IMR-90 (cell line): ENCODE data around the gene PRKD1. TPM values are rescaled to one million over a fixed set of nuclear protein-coding genes. Genes with fewer than 3 reads are reported as not detected.

Experiments used
- ATAC-seq: fragments of 200-7000 bp; cut with Tn5 transposase; 2 replicates; pipeline ENCODE4 v1.9.1; 2020; ENCODE audit warnings: low read depth, mild to moderate bottlenecking, moderate library complexity
- BruUV-seq: library from RNA; stranded (reverse); fragments of 400-500 nt; replicated peaks from 2 replicates; lab custom pipeline; 2021; lab: Mats Ljungman, UMichigan
- CTCF ChIA-PET: fragments of 300-600 bp; formaldehyde crosslinking; extraction: SDS; loops from one replicate; lab custom pipeline; 2021; ENCODE audit warnings: antibody characterized with exemption; lab: Yijun Ruan, JAX
- POLR2A ChIA-PET: fragments of 300-600 bp; sonication (Branson Sonifier 250); formaldehyde crosslinking; loops from one replicate; lab custom pipeline; 2022; ENCODE audit warnings: antibody characterized with exemption; ENCODE audit not compliant: unreplicated experiment; lab: Charles Lee
- DNase-seq: peaks from one replicate; pipeline ENCODE4 v3.0.0; 2013
- H2AFZ ChIP-seq: replicated peaks from 2 replicates; pipeline ENCODE3; 2013; ENCODE audit warnings: low read length, mild to moderate bottlenecking; ENCODE audit not compliant: poor library complexity
- H2AK5ac ChIP-seq: 2 replicates; pipeline ENCODE4 v1.6.1; 2013; ENCODE audit warnings: low read depth, low read length, inconsistent platforms
- H2AK9ac ChIP-seq: replicated peaks from 2 replicates; pipeline ENCODE3; 2013; ENCODE audit warnings: mild to moderate bottlenecking, low read depth, low read length, moderate library complexity; ENCODE audit not compliant: poor library complexity
- H2BK120ac ChIP-seq: 2 replicates; pipeline ENCODE4 v1.6.1; 2013; ENCODE audit warnings: low read depth, low read length, inconsistent platforms
- H2BK15ac ChIP-seq: 3 replicates; pipeline ENCODE4 v1.6.1; 2013; ENCODE audit warnings: low read depth, low read length, inconsistent platforms
- H2BK20ac ChIP-seq: 2 replicates; pipeline ENCODE4 v1.6.1; 2013; ENCODE audit warnings: low read depth, mild to moderate bottlenecking, inconsistent platforms, low read length, moderate library complexity
- H2BK5ac ChIP-seq: 2 replicates; pipeline ENCODE4 v1.6.1; 2013; ENCODE audit warnings: mild to moderate bottlenecking, low read depth, low read length, inconsistent platforms; ENCODE audit not compliant: poor library complexity, severe bottlenecking
- H3K14ac ChIP-seq: replicated peaks from 2 replicates; pipeline ENCODE4 v1.6.1; 2013; ENCODE audit warnings: low read depth, low read length, inconsistent platforms
- H3K18ac ChIP-seq: 2 replicates; pipeline ENCODE4 v1.6.1; 2013; ENCODE audit warnings: low read depth, low read length, control low read depth
- H3K23ac ChIP-seq: 2 replicates; pipeline ENCODE4 v1.6.1; 2013; ENCODE audit warnings: low read depth, low read length, inconsistent platforms
- H3K27ac ChIP-seq: 2 replicates; pipeline ENCODE4 v1.5.1; 2013; ENCODE audit warnings: mild to moderate bottlenecking, control low read depth, low read length; ENCODE audit not compliant: insufficient read depth
- H3K27me3 ChIP-seq: 2 replicates; pipeline ENCODE4 v1.6.1; 2013; ENCODE audit warnings: low read length; ENCODE audit not compliant: control insufficient read depth, insufficient read depth
- H3K36me3 ChIP-seq: 2 replicates; pipeline ENCODE4 v1.6.1; 2013; ENCODE audit warnings: low read length, mixed read lengths; ENCODE audit not compliant: control insufficient read depth, insufficient read depth
- H3K4ac ChIP-seq: 2 replicates; pipeline ENCODE4 v1.6.1; 2013; ENCODE audit warnings: low read depth, low read length, inconsistent platforms
- H3K4me1 ChIP-seq: 2 replicates; pipeline ENCODE4 v1.6.1; 2013; ENCODE audit warnings: low read length, mixed read lengths; ENCODE audit not compliant: control insufficient read depth, insufficient read depth
- H3K4me2 ChIP-seq: 2 replicates; pipeline ENCODE4 v1.6.1; 2013; ENCODE audit warnings: low read depth, mild to moderate bottlenecking, control low read depth, low read length, moderate library complexity
- H3K4me3 ChIP-seq: 2 replicates; pipeline ENCODE4 v1.5.1; 2013; ENCODE audit warnings: low read depth, mild to moderate bottlenecking, control low read depth, low read length, moderate library complexity; ENCODE audit not compliant: insufficient read depth
- H3K56ac ChIP-seq: 2 replicates; pipeline ENCODE4 v1.6.1; 2013; ENCODE audit warnings: low read length, inconsistent platforms; ENCODE audit not compliant: insufficient read depth; ENCODE audit errors: extremely low read depth
- H3K79me1 ChIP-seq, 2 experiments: 2 replicates each; pipeline ENCODE4 v1.6.1; 2013; ENCODE audit warnings: low read length in 2 of 2, inconsistent platforms in 1 of 2, low read depth in 1 of 2
- H3K9ac ChIP-seq: 2 replicates; pipeline ENCODE4 v1.6.1; 2013; ENCODE audit warnings: low read depth, low read length, control low read depth
- H3K9me1 ChIP-seq: 2 replicates; pipeline ENCODE4 v1.6.1; 2013; ENCODE audit warnings: low read length, inconsistent platforms; ENCODE audit not compliant: insufficient read depth
- H3K9me3 ChIP-seq: 2 replicates; pipeline ENCODE4 v1.6.1; 2013; ENCODE audit warnings: low read length; ENCODE audit not compliant: control insufficient read depth, insufficient read depth
- H4K20me1 ChIP-seq: 2 replicates; pipeline ENCODE4 v1.6.1; 2013; ENCODE audit warnings: low read length, inconsistent platforms; ENCODE audit not compliant: insufficient read depth
- H4K5ac ChIP-seq: 2 replicates; pipeline ENCODE4 v1.6.1; 2013; ENCODE audit warnings: mild to moderate bottlenecking, low read depth, low read length, control low read depth
- H4K8ac ChIP-seq, 2 experiments: 2 replicates each; pipeline ENCODE4 v1.6.1; 2013; ENCODE audit warnings: low read depth in 2 of 2, low read length in 2 of 2, control low read depth in 1 of 2, inconsistent platforms in 1 of 2
- H4K91ac ChIP-seq: 2 replicates; pipeline ENCODE4 v1.6.1; 2013; ENCODE audit warnings: low read depth, low read length, inconsistent platforms; ENCODE audit not compliant: insufficient read depth
- MAZ ChIP-seq: IDR thresholded peaks from 2 replicates; pipeline ENCODE4 v1.6.1; 2012; ENCODE audit warnings: low read depth, mild to moderate bottlenecking, low read length, improper control_type of control experiment, moderate library complexity, borderline replicate concordance
- NFE2L2 ChIP-seq: fragments of 150-350 bp; IDR thresholded peaks from 2 replicates; pipeline ENCODE4 v1.6.1; 2016; ENCODE audit warnings: low read depth, mild to moderate bottlenecking, low read length
- RCOR1 ChIP-seq: IDR thresholded peaks from 2 replicates; pipeline ENCODE4 v1.6.1; 2012; ENCODE audit warnings: mild to moderate bottlenecking, low read length, improper control_type of control experiment; ENCODE audit not compliant: insufficient replicate concordance
- dilution Hi-C: fragments of 300-500 bp; cut with HindIII; formaldehyde crosslinking; loops from one replicate; pipeline ENCODE4 v1.14.3; 2018; ENCODE audit warnings: low sequenced_read_pairs; ENCODE audit not compliant: unreplicated experiment
- in situ Hi-C: fragments of 300-500 bp; cut with MboI; formaldehyde crosslinking; loops from 3 replicates; pipeline ENCODE4 v1.14.3; 2019; ENCODE audit warnings: low sequenced_read_pairs, inconsistent platforms, mixed read lengths
- intact Hi-C: fragments of 100-400 bp; cut with micrococcal nuclease; formaldehyde crosslinking; loops from 2 replicates; pipeline ENCODE4 v1.10.0; 2022
- polyA plus RNA-seq, 3 experiments: library from polyadenylated mRNA; depleted of rRNA; stranded (reverse); fragments of >200 nt; gene quantifications; 2 replicates each; pipeline ENCODE4 v1.2.3, GENCODE V29; 2012; ENCODE audit warnings: low replicate concordance in 1 of 3
- total RNA-seq: library from RNA; depleted of rRNA; stranded (reverse); fragments of >200 nt; gene quantifications from 2 replicates; pipeline ENCODE4 v1.2.3, GENCODE V29; 2012
- TF ChIP-seq, protein P1 (sequence below): fragments of 150-350 bp; IDR thresholded peaks from 2 replicates; pipeline ENCODE4 v1.6.1; 2016; ENCODE audit warnings: low read depth, mild to moderate bottlenecking, low read length, moderate library complexity, borderline replicate concordance

PRKD1 gene
- total and polyA plus RNA-seq, 2 of the 4 experiments (the other 2 are of a cell fraction), result 12.9 to 14.2 TPM

DNA sequence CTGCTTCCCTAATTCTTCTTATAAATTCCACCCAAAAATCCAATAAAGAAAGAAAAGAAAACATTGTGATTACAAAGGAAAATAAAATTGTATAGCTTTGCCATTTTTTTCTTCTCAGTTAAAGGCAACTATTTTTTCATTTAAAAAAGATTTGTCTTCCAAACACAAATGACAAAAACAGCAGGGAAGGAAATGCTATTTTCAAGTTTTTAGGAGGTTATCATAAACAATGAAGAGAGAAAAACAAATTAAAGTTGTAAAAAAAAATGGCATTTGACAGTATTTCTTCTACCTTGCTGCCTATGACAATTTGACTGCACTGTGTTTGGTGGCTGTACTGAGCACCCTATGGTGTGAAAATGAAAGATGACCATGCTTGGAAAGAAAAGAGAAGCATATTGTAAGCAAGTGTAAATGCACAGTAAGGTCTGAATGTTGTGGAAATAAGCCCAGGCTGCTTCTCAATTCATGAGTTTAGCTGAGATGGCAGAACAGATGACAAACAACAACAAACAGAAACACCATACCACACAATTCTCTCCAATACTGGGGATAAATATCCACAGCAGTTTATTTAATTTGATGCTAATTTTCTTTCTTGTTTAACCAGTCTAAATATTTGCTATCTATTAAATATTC, 109.8 kb downstream of the PRKD1 start:
- no peak overlapping the region for H2BK5ac ChIP-seq
- in situ Hi-C loops, result no loop called here
- H3K4me3 ChIP-seq, result no peak overlapping the region
- no peak overlapping the region for H3K18ac ChIP-seq
- no peak overlapping the region for H4K8ac ChIP-seq
- H2BK20ac ChIP-seq, result no peak overlapping the region
- intact Hi-C loops, result no loop called here
- dilution Hi-C loops, result no loop called here
- BruUV-seq, result no TSS peak
- H2AFZ ChIP-seq, result no peak overlapping the region
- peaks cover 5% of the 10 kb centered on the region; the same call in 1 of the 2 replicates for H3K4me1 ChIP-seq
- no peaks in the 10 kb centered on the region for H3K27me3 ChIP-seq
- no peak overlapping the region for H3K27ac ChIP-seq
- peaks cover 4% of the 10 kb centered on the region; the same call in 1 of the 2 replicates for H4K20me1 ChIP-seq
- H3K14ac ChIP-seq, result no peak overlapping the region
- H3K9ac ChIP-seq, result no peak overlapping the region
- no peak overlapping the region for H4K91ac ChIP-seq
- no peak overlapping the region for H2BK15ac ChIP-seq
- ATAC-seq (no peak), DNase-seq (no peak)
- H2BK120ac ChIP-seq, result no peak overlapping the region
- H3K79me1 ChIP-seq, result peaks cover 26 to 48% of the 10 kb centered on the region in 2 experiments
- no peak overlapping the region for H3K23ac ChIP-seq
- H3K36me3 ChIP-seq, result no peaks in the 10 kb centered on the region
- no peak overlapping the region for H3K56ac ChIP-seq
- peaks cover 3% of the 10 kb centered on the region; the same call in 1 of the 2 replicates for H3K9me1 ChIP-seq
- ChIA-PET CTCF (no interaction called here), POLR2A (no interaction called here)
- no peak overlapping the region for H4K5ac ChIP-seq
- H3K4ac ChIP-seq, result no peak overlapping the region
- H2AK5ac ChIP-seq, result no peak overlapping the region
- H2AK9ac ChIP-seq, result no peak overlapping the region
- no peak overlapping the region for H3K4me2 ChIP-seq
- TF ChIP-seq RCOR1 (no peak), NFE2L2 (no peak), MAZ (no peak)
- TF ChIP-seq, protein P1, sequence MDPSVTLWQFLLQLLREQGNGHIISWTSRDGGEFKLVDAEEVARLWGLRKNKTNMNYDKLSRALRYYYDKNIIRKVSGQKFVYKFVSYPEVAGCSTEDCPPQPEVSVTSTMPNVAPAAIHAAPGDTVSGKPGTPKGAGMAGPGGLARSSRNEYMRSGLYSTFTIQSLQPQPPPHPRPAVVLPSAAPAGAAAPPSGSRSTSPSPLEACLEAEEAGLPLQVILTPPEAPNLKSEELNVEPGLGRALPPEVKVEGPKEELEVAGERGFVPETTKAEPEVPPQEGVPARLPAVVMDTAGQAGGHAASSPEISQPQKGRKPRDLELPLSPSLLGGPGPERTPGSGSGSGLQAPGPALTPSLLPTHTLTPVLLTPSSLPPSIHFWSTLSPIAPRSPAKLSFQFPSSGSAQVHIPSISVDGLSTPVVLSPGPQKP, result no peak
- H3K9me3 ChIP-seq, result no peaks in the 10 kb centered on the region
